GM19035 (cell line): ENCODE measurements around the gene ATP5IF1.

Experiments
- ATAC-seq: cut with Tn5 transposase; IDR thresholded peaks from one replicate; pipeline ENCODE4 v1.9.1; 2021; ENCODE audit not compliant: unreplicated experiment

Gene ATP5IF1

GRCh38 chr1:28264897-28265296 lies 29.0 kb downstream of the ATP5IF1 start:
- ATAC-seq: no peak

- no peak for ATAC-seq
These were observed 29.7 kb downstream of the ATP5IF1 start for GRCh38 chr1:28265577-28265976.

- ATAC-seq: no peak
These were observed 31.0 kb downstream of the ATP5IF1 start for GRCh38 chr1:28266920-28267322.

- no peak for ATAC-seq
These were observed 31.7 kb downstream of the ATP5IF1 start for GRCh38 chr1:28267633-28268032.

GRCh38 chr1:28269529-28269928 lies 33.6 kb downstream of the ATP5IF1 start:
- ATAC-seq: no peak

- ATAC-seq: no peak
These were observed 36.4 kb downstream of the ATP5IF1 start for GRCh38 chr1:28272215-28272852.

GRCh38 chr1:28273216-28273860 lies 37.4 kb downstream of the ATP5IF1 start:
- ATAC-seq: no peak

- no peak for ATAC-seq
These were observed 42.8 kb downstream of the ATP5IF1 start for GRCh38 chr1:28278763-28279162.

GRCh38 chr1:28279721-28280120 lies 43.8 kb downstream of the ATP5IF1 start:
- no peak for ATAC-seq

- no peak for ATAC-seq
These were observed 44.6 kb downstream of the ATP5IF1 start for GRCh38 chr1:28280501-28280900.

GRCh38 chr1:28280977-28281381 lies 45.1 kb downstream of the ATP5IF1 start:
- ATAC-seq: no peak

GRCh38 chr1:28281608-28282425 lies 45.9 kb downstream of the ATP5IF1 start:
- no peak for ATAC-seq

GRCh38 chr1:28282426-28283407 lies 46.8 kb downstream of the ATP5IF1 start:
- no peak for ATAC-seq

- no peak for ATAC-seq
These were observed 50.2 kb downstream of the ATP5IF1 start for GRCh38 chr1:28286111-28286510.
